ENCODE results near the gene DGKG. TPM values are rescaled to one million over a fixed set of nuclear protein-coding genes. Genes with fewer than 3 reads are reported as not detected.

The DGKG gene
- total and polyA plus RNA-seq, 8 donors, result 0.12 to 26.3 (median 2.7) TPM

GRCh38 chr3:186320862-186321568 is 41.0 kb downstream of the DGKG start:
- DNase-seq, result no peak
- H3K27me3 ChIP-seq, result no peaks in the 10 kb centered on the region

GRCh38 chr3:186319945-186320344 is 42.1 kb downstream of the DGKG start:
- 75 to 85% (median 82%) methylated on average over 7 of the region's 7 CpGs for WGBS, 5 donors
- no peak for DNase-seq
- no peak overlapping the region for H3K4me3 ChIP-seq
- no peak overlapping the region for H3K27ac ChIP-seq
- H3K9me3 ChIP-seq, result no peaks in the 10 kb centered on the region
- intact Hi-C loops (cut with DNase I; ENCODE audit: low total_unique reads), result no loop called here
- no peak for TF ChIP-seq CTCF (IDR thresholded peaks at IDR 0.05)
- TF ChIP-seq EP300 (IDR thresholded peaks at IDR 0.05), result no peak
- TF ChIP-seq POLR2A (IDR thresholded peaks at IDR 0.05), result no peak
- TF ChIP-seq POLR2AphosphoS5 (IDR thresholded peaks at IDR 0.05), result no peak
- no peaks in the 10 kb centered on the region for H3K27me3 ChIP-seq
- H3K4me1 ChIP-seq, result no peaks in the 10 kb centered on the region
- H3K36me3 ChIP-seq, result peaks cover 0 to 14% (median 5%) of the 10 kb centered on the region in 4 donors

More at GRCh38 chr3:186320862-186321568, 41.0 kb downstream of the DGKG start:
- no peak overlapping the region for H3K27ac ChIP-seq
- H3K36me3 ChIP-seq, result peaks cover 0 to 14% (median 5%) of the 10 kb centered on the region in 4 donors
- no peak overlapping the region for H3K4me3 ChIP-seq
- TF ChIP-seq POLR2AphosphoS5 (IDR thresholded peaks at IDR 0.05), result no peak
- TF ChIP-seq CTCF (IDR thresholded peaks at IDR 0.05), result no peak
- TF ChIP-seq EP300 (IDR thresholded peaks at IDR 0.05), result no peak
- no peak for TF ChIP-seq POLR2A (IDR thresholded peaks at IDR 0.05)
- no peaks in the 10 kb centered on the region for H3K9me3 ChIP-seq
- WGBS, 5 donors, result 69 to 85% (median 82%) methylated on average over 4 of the region's 4 CpGs
- no peaks in the 10 kb centered on the region for H3K4me1 ChIP-seq
- intact Hi-C loops (cut with DNase I; ENCODE audit: low total_unique reads), result no loop called here

- H3K27ac ChIP-seq, result no peak overlapping the region
- H3K36me3 ChIP-seq, result peaks cover 0 to 14% (median 5%) of the 10 kb centered on the region in 4 donors
- DNase-seq, result no peak
- no peaks in the 10 kb centered on the region for H3K27me3 ChIP-seq
- no peaks in the 10 kb centered on the region for H3K4me1 ChIP-seq
- no peak for TF ChIP-seq EP300 (IDR thresholded peaks at IDR 0.05)
- TF ChIP-seq CTCF (IDR thresholded peaks at IDR 0.05), result no peak
- TF ChIP-seq POLR2AphosphoS5 (IDR thresholded peaks at IDR 0.05), result no peak
- TF ChIP-seq POLR2A (IDR thresholded peaks at IDR 0.05), result no peak
- H3K4me3 ChIP-seq, result no peak overlapping the region
- no peaks in the 10 kb centered on the region for H3K9me3 ChIP-seq
- intact Hi-C loops (cut with DNase I; ENCODE audit: low total_unique reads), result no loop called here
- WGBS, 5 donors, result 57 to 64% (median 58%) methylated on average over 4 of the region's 4 CpGs
Measured at GRCh38 chr3:186318135-186318534, 43.9 kb downstream of the DGKG start.

GRCh38 chr3:186317478-186317877 is 44.6 kb downstream of the DGKG start:
- intact Hi-C loops (cut with DNase I; ENCODE audit: low total_unique reads), result no loop called here
- Histone ChIP-seq H3K27ac (no peak overlapping the region), H3K36me3 (peaks cover 0 to 14% (median 5%) of the 10 kb centered on the region in 4 donors), H3K27me3 (no peaks in the 10 kb centered on the region), H3K4me3 (no peak overlapping the region), H3K4me1 (no peaks in the 10 kb centered on the region), H3K9me3 (no peaks in the 10 kb centered on the region)
- TF ChIP-seq POLR2AphosphoS5 (IDR thresholded peaks at IDR 0.05), result no peak
- no peak for TF ChIP-seq POLR2A (IDR thresholded peaks at IDR 0.05)
- TF ChIP-seq EP300 (IDR thresholded peaks at IDR 0.05), result no peak
- no peak for TF ChIP-seq CTCF (IDR thresholded peaks at IDR 0.05)
- no peak for DNase-seq
- 84 to 88% (median 85%) methylated on average over 7 of the region's 7 CpGs for WGBS, 5 donors
